Ishikawa (cell line): ENCODE data around the gene ANO7.
A peak's percentile ranks its signal among the peaks of the same experiment; 100 is the strongest.

Source experiments
- CEBPB ChIP-seq: IDR thresholded peaks from 2 replicates; pipeline ENCODE4 v1.6.1; 2012
- CREB1 ChIP-seq: IDR thresholded peaks from 2 replicates; pipeline ENCODE4 v1.6.1; 2012; ENCODE audit warnings: low read depth
- EGR1 ChIP-seq: IDR thresholded peaks from 2 replicates; pipeline ENCODE4 v1.6.1; 2012
- EP300 ChIP-seq: IDR thresholded peaks from 2 replicates; pipeline ENCODE4 v1.6.1; 2012; ENCODE audit warnings: borderline replicate concordance
- FOXM1 ChIP-seq: IDR thresholded peaks from 2 replicates; pipeline ENCODE4 v1.6.1; 2012; ENCODE audit warnings: low read depth, borderline replicate concordance
- MAX ChIP-seq: IDR thresholded peaks from 2 replicates; pipeline ENCODE4 v1.6.1; 2012
- NFIC ChIP-seq: IDR thresholded peaks from 2 replicates; pipeline ENCODE4 v1.6.1; 2012
- RAD21 ChIP-seq: IDR thresholded peaks from 2 replicates; pipeline ENCODE4 v1.6.1; 2012; ENCODE audit warnings: low read depth
- REST ChIP-seq: IDR thresholded peaks from 2 replicates; pipeline ENCODE4 v1.6.1; 2012; ENCODE audit warnings: low read depth, mild to moderate bottlenecking
- TAF1 ChIP-seq: IDR thresholded peaks from 2 replicates; pipeline ENCODE4 v1.6.1; 2012; ENCODE audit warnings: low read depth, mild to moderate bottlenecking
- TCF12 ChIP-seq: IDR thresholded peaks from 2 replicates; pipeline ENCODE4 v1.6.1; 2012; ENCODE audit warnings: low read depth
- TEAD4 ChIP-seq: IDR thresholded peaks from 2 replicates; pipeline ENCODE4 v1.6.1; 2012
- USF1 ChIP-seq: IDR thresholded peaks from 2 replicates; pipeline ENCODE4 v1.6.1; 2012
- YY1 ChIP-seq: IDR thresholded peaks from 2 replicates; pipeline ENCODE4 v1.6.1; 2012; ENCODE audit warnings: low read depth
- ZBTB7A ChIP-seq: IDR thresholded peaks from 2 replicates; pipeline ENCODE4 v1.6.1; 2012; ENCODE audit warnings: low read depth

Gene ANO7

GRCh38 chr2:241271706-241272302 lies 83.3 kb downstream of the ANO7 start:
- TF ChIP-seq YY1 (peak; percentile 38; the same call in 1 of the 2 replicates), CREB1 (0 out of 2 replicates have a peak, but pooled peaks have one; percentile 22), TAF1 (peak; percentile 49; the same call in 1 of the 2 replicates), TCF12 (no peak), MAX (peak; percentile 88), USF1 (peak; percentile 85)

- TF ChIP-seq TCF12, result 0 out of 2 replicates have a peak, but pooled peaks have one; percentile 8
- TF ChIP-seq TEAD4, result no peak
- no peak for TF ChIP-seq CREB1
- TF ChIP-seq ZBTB7A, result peak; percentile 16; the same call in 1 of the 2 replicates
- 0 out of 2 replicates have a peak, but pooled peaks have one; percentile 37 for TF ChIP-seq TAF1
- TF ChIP-seq MAX, result peak; percentile 7; the same call in 1 of the 2 replicates
Observed at GRCh38 chr2:241272303-241273209, 84.1 kb downstream of the ANO7 start.

- TF ChIP-seq NFIC, result no peak
- no peak for TF ChIP-seq REST
- TF ChIP-seq RAD21, result no peak
- no peak for TF ChIP-seq MAX
- no peak for TF ChIP-seq FOXM1
- no peak for TF ChIP-seq TEAD4
- TF ChIP-seq TCF12, result no peak
- TF ChIP-seq EP300, result no peak
- no peak for TF ChIP-seq YY1
- TF ChIP-seq CREB1, result no peak
- TF ChIP-seq ZBTB7A, result no peak; the same call in 1 of the 2 replicates
- TF ChIP-seq TAF1, result no peak
- no peak for TF ChIP-seq EGR1
- TF ChIP-seq USF1, result no peak
Observed at GRCh38 chr2:241273210-241274020, 84.9 kb downstream of the ANO7 start.

- TF ChIP-seq FOXM1, result no peak
- no peak for TF ChIP-seq NFIC
- no peak for TF ChIP-seq CEBPB
- TF ChIP-seq USF1, result no peak
- no peak for TF ChIP-seq REST
- no peak for TF ChIP-seq RAD21
- TF ChIP-seq MAX, result no peak
- no peak for TF ChIP-seq ZBTB7A
- TF ChIP-seq TEAD4, result no peak
- no peak for TF ChIP-seq TAF1
- no peak for TF ChIP-seq EGR1
Observed at GRCh38 chr2:241274127-241274526, 85.7 kb downstream of the ANO7 start.
